Inflammatory macrophage (primary cell): Measurements from ENCODE around the gene PNN.

Experiments
- DNase-seq, 2 donors: peaks; one replicate each; pipeline ENCODE4 v3.0.0-alpha.2; 2020 to 2022

Gene PNN

GRCh38 chr14:39229601-39230110, 54.6 kb downstream of the PNN start:
- DNase-seq: no peak

- peak in 1 of 2 donors; percentile 34 for DNase-seq
Observed at GRCh38 chr14:39230416-39231035, 55.5 kb downstream of the PNN start.

GRCh38 chr14:39231751-39232553, 56.9 kb downstream of the PNN start:
- peak; percentile 48 to 66 for DNase-seq
